CD4-positive, alpha-beta T cell treated with Interleukin-6 at 100 ng/mL for 8 hours (primary cell): ENCODE measurements around the gene CACHD1.

Experiments
- DNase-seq: peaks from one replicate; pipeline ENCODE4 v3.0.0-alpha.2; 2020; ENCODE audit warnings: mixed read lengths, low spot score

The CACHD1 gene

DNA sequence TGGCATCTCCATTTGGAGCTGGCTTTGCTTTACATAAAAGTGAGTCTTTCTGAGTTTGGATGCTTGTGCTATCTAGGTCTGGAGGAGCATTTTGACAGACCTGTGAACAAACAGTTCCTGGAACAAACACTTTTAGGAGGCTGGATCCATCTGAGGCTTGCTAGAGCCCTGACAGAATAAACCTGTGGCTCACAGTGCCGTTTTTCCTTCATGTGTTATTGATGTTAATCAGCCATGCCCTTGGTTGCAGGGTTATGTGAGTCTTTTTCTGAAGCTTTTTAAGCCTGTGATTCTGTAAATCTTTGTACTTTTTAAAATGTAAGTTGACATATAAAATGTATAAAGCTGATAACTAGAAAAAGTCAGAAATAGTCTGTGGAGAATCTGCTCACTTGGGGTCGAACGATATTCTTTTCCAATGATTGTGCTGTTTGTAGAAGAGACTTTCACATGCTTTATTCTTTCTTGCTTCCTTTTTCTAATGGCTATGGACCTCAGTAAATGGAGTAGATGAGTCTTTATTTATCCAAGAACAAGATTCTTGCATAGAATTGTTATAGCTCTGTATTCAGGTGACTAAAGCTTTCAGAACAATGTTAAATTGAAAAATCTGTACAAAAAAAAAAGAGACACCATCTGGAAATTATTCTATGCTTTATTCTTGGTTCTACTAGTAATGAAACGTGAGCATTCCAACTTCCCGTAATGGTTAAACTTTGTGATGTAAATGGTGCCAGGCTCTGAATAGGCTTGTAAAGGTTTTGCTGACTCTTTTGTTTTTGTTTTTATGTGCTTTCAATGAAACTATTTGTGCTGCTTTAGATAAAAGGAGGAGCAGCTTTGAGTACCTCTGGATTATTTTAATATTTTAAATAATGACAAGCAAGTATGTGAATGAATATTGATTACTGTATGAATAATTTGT, 53.7 kb downstream of the CACHD1 start:
- no peak for DNase-seq

DNA sequence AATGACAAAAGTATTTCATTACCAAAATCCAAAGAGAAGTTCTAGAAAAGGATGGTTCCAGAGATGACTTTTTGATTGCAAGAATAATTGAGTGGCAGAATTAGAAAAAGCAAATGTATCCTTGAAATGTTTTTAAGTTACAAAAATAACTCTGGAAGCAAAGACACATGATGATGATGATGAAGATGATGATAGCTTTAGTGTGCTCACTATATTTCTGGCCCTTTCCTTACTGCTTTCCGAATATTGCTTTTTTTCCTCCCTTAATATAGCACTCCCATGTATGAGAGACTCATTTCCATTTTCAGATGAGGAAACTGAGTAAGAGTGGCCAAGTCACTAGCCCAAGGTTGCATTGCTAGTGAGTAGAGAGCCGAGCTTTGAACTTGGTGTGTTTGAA, 54.7 kb downstream of the CACHD1 start:
- DNase-seq, result no peak

DNA sequence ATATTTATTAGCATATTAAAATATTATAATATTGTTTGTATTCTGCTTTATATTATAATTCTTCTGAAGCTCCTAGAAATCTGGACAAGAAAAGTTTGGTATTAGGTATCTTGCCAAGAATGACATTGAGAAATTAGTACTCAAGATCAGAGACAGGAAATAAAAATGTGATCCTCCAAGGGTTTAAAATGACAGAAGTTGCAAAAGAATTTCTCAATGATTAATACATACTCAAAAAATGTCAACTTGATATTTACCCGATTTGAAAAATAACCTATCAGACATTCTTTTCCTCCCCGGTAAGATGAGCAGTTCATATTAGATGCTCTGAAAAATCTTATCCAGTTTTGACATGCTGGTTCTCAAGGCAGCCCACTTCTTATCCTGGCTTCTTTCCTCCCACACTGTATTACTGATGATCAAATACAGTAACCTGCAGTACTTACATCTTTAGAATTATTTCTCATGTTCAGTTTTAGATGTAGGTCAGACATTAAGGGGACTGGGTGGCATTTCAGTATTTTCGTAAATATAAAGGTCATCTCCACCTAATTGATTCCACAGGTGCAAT, 55.3 kb downstream of the CACHD1 start:
- no peak for DNase-seq

DNA sequence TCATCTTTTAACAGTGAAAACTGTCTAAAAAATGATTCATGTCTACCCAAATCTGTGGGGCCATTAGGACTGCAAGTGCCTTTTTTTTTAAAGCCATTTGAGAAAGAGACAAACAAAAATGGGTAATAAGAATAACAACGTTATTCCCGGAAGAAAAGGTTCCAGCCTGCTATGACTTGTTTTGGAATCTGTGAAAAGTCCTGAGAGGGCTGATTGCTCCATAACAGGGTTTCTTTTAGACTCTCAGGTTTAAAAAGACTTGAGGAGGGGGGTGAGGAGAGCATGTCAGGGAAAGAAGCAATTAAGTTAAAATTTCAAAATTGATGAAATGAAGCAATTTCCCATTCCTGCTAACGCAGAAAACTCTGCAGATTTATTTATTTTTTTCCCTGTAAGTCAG, 56.4 kb downstream of the CACHD1 start:
- DNase-seq, result no peak

DNA sequence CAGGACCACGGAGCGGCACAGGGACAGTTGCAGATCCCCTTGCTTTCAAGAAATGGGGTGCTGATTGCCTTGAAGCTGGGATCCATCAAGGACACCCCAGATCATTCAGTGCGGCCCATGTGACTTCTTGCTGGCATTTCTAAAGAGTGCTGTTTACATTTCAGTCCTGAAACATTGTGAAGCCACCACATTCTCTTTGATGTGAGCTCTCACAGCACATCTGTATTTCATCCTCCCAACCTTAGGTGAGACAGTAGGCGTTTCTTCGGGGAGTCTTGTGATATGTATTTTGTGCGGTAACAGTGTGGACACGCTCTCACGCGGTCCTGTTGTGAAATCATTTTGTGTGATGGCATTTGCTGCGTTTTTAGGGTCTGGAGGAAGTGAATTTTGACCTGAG, 57.2 kb downstream of the CACHD1 start:
- DNase-seq, result peak; percentile 6

DNA sequence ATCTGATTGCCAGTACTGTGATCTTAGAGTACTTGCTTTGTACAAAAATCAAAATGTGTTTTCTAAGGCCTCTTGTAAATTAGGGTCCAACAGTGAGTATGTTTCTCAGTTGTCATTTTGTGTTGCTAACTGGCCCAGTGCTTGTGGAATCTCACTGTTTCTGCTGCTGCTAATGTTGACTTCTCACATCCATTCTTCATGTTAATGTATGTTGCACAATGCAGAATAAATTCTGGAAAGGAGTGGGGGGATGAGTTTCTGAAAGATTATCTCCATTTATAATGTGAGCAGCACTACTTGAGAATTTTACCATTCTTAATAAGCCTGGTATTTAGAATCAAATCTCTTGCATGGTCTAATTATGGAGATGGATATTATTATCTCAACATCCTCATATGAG, 57.9 kb downstream of the CACHD1 start:
- no peak for DNase-seq

DNA sequence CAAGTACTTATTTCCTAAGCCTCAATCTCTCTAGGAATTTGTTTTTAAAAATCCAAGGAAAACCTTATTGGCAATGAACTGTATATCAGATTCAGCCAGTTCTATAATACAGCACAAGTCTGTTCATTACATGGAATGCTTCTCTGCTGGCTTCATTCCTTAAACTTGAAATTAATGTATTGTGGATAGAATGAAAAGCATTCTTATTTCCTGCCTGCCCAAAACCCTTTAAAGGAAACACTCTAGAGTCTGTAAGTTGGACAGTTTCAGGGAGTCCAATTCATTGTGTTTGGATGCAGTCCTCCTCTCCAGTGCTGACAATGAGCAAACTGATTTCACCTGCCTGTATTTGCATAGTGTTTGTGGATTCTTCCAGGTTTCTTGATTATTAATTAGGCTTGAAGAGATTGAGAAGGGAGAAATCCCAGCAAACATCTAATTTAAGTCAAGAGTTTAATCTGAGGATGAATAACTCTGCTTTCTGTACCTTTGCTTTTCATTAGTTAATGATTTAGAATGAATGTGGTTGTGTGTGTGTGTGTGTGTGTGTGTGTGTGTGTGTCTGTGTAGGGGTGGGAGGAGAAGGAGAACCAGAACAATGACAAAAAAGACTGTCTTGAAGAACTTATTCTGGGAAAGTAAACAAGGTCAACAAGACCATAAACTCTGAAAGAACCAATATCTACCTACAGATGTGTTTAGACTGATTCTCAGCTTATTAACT, 61.2 kb downstream of the CACHD1 start:
- DNase-seq, result no peak

DNA sequence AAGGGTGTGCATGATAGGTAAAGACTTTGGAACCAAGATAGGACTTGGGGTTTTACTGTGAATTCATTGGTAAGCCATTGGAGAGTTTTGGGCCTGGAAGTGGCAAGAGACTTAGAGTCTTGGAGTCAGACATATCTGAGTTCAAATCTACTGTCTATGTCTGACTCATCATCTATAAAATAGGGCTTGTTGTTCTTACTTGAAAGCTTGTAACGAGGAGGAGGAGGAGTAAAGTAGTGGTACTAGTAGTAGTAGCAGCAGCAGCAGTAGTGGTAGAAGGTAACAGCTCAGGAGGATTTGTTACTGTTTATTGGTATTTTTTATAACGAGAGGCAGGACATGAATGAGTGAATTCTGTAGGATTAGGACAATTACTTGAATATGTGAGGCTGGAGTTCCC, 62.7 kb downstream of the CACHD1 start:
- DNase-seq, result no peak

DNA sequence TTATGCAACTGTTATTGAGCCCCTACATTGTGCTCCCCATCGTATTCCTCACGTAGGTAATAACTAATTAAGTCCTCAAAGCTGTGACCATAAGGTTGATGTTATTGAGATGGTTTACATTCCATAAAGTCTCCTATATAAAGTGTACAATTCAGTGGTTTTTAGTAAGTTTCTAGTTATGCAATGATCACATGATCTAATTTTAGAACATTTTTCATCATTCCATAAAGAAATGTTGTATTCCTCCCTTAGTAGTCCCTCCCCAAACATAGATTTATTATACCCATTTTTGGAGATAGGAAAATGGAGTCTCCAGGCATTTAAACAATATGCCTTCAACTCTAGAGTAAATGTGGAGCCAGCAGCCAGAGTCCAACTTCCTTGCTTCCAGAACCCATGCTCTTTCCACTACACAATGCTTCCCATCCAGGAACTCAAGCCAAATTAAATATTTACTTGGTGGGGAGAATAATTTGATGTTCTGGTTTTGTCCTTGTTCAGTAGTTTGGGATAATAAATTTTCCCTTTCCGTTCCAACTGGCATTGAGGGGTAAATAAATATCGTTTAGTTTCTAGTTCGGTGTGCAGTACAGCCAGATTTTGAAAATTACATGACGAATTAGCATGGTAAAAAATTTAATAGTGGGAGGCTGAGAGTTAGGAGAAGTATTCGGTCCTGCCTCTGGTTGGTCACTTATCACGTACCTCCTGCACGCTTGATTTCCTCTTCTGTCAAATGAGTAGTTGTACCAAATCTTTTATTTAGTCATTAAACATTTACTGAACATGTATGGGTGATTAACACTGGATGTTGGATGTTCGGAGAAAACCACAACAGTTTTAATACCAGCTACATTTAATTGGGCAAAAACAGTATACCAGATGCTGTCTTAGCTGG, 66.3 kb downstream of the CACHD1 start:
- DNase-seq, result no peak

DNA sequence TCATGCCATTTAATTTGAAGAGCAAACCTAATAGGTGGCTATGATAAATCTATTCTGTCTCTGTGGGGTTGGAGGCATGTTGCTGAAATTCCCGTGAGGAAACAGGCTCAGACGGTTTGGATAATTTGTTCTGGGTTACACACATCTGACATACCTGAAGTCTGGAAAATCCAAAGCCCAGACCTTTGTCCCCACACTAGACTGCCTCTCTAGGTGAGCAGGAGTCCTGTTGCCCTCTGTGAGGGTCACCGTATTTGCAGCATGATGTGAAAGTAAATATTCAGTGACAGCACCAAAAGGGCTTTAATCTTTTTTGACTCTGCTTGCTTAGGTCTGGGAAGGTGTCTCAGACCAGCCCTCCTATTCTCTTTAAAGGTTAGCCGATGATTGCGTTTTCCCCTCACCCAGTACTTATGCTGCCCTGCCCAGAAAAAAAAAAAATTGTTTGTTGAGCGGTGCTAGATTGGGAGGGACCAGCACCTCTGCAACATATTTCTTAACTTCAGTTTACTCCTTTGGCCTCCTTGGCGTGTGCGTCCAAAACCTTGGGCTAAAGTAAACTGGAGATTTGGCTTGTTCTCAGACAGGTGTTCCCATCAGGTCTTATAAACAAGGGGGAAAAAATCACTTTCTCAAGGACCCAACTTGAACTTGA, 67.0 kb downstream of the CACHD1 start:
- no peak for DNase-seq

DNA sequence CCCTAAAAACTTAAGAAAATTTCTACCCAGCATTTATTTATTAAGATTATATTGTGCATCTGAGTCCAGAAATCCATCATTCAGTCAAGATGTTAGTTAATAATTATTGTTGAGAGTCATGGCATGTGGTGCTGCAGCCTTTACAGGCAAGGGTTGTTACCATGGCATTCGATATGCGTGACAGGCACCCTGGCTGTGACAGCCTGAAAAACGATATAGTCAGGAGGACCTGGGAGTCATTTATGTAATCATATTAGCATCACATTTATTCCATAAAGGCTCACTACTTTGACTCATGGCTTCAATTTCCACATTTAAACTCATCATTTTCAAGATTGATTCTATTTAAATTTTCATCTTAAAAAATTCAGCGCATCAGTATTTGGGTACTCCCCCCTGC, 68.0 kb downstream of the CACHD1 start:
- no peak for DNase-seq

DNA sequence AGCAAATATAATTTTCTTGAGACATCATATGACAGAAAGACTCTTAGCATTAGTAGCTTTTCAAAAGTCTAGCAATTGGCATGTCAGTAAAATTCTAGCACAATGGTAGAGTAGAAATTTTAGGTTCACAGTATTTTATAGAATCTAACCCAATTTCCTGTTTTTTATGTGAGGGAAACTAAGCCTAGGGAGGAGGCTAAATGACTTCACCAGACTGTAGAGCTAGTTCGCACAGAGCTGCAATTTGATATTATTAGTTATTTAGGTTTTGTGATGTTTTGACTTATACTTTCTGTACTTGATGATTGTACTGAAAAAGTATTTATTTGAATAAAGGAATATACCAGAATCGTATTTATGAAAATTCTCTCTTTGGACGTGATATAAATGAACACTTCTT, 68.5 kb downstream of the CACHD1 start:
- DNase-seq, result no peak

DNA sequence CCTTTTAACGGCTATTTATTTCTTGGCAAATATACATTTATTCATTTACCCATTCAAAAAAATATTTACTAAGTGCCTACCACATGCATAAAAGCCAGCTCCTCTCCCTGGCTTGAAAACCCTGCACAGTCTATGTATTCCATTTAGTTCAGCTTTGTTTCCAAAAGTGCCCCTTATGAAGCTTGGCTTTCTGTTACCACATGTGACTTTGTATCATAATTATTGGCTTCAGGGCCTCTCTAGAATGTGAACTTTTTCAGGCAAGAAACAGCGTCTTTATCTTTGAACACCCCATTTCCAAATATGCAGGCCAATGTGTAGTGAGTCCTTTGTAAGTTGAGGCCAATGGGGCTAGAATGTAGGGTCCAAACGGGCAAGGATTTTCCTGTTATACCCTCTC, 69.4 kb downstream of the CACHD1 start:
- DNase-seq, result no peak

DNA sequence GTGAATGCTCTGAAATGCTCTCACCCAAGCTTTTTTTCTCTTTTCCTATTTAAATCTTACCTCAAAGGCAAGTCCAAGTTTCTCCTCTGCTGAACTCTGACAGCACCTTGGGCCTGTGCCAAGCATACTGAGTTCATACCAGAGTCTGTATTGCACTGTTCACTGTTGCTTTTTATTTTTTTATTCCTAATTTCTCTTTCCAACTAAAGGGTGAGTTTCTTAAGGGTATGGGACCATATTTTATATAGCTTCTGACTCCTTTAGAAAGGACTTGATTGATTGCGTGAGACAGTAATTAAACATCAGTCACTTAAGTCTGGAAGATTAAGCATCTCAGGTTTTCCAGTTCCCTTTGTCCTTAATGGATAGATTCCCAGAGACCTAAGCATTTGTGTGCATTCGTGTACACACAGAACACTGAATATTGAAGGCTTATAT, 69.9 kb downstream of the CACHD1 start:
- DNase-seq, result no peak

DNA sequence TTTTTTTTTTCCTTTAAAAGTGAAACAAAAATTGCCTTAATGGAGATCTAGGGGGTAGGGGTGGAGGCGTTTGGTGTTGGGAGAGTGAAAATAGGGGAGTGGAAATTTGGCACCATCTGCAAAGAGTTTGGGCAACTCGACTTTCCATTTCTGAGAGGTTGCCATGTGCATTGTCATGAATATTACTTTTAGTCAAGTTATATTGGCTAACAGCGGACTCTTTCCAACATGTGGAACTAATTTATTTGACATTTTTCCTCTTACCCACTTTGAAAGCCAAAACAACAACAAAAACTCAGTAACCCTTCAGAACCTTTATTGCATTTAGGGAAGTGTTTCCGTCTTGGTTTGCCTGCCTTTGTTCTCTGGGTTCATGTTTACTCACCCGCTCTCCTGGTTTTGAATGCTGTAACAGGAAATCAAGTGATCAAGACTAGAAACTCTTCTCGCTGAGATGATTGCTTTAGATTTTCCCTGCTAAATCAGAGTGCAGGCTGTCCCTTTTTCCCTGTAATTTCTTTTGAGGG, 70.4 kb downstream of the CACHD1 start:
- DNase-seq, result peak; percentile 11

DNA sequence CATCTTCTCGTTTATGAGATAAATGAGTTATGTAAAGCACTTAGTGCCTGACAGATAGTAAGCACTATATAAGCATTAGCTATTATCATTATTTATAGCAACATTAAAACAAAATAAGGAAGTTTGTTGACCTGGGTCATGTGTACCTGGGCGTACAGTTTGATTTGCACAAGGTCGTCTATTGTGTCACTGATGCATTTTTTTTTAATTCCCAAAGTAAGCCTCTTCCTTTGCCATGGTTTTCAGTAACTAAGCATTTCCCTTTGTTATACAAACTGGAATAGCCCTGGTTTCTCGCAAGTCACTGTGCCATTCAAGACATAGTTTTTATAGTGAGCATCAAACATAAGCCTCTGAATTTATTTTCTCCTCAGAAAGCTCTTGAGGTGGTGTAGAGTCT, 72.2 kb downstream of the CACHD1 start:
- no peak for DNase-seq

DNA sequence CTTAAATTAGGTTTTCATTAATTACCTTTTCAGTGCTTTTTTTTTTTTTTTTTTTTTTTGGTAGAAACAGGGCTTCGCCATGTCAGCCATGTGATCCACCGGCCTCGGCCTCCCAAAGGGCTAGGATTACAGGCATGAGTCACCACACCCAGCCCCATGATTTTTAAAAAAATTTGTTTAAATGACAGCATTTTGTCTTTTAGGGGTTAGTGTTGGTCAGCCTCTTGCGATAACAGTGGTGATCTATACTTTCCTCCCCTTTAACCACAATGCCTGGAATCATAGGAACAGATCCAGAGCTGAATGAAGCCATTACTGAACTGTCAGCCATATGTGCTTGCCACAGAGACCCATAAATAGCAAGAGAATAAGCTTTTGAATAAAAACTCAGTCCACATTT, 73.9 kb downstream of the CACHD1 start:
- no peak for DNase-seq

DNA sequence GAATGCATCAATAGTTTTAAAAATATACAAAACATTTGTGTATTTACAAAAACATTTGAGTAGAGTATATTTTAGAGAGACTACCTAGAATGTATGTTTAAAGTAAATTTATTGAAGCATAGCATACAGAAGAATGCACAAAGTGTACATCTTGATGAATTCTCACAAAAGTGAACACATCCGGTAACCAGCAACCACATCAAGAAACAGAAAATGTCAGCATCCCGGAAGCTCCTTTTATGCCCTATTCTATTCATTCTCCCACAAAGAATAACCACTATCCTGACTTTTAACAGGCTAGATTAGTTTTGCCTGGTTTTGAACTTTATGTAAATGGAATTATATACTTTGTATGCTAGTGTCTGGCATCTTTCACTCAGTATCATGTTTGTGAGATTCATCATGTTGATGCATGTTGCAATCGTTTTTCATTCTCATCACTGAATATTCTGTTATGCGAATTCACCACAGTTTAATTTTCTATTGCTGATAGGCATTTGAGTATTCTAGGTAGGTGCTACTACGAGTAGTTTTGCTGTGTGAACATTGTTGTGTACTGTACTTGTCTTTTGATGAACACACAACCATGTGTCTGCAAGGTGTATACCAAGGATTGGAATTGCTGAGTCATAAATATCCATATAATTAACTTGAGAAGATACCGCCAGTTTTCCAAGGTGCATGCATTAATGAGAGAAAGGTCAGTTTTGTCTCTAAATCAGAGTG, 75.4 kb downstream of the CACHD1 start:
- peak; percentile 45 for DNase-seq

DNA sequence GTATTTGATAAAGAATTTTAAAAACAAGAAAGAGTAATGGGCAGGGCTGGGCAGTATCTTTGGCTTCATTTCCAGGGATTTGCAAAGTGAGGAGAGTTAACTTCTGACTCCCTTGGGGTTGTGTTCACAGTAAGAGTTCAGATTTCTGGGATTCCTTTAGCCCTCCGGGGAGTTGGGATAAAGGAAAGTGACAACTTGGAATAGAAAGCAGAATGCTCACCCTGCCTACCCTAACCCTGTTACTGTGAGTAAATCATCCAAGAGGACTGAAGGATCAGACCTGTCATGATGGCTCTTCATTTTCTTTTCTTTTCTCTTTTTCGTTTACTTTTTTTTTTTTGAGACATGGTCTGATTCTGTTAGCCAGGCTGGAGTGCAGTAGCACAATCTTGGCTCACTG, 76.1 kb downstream of the CACHD1 start:
- DNase-seq, result no peak

DNA sequence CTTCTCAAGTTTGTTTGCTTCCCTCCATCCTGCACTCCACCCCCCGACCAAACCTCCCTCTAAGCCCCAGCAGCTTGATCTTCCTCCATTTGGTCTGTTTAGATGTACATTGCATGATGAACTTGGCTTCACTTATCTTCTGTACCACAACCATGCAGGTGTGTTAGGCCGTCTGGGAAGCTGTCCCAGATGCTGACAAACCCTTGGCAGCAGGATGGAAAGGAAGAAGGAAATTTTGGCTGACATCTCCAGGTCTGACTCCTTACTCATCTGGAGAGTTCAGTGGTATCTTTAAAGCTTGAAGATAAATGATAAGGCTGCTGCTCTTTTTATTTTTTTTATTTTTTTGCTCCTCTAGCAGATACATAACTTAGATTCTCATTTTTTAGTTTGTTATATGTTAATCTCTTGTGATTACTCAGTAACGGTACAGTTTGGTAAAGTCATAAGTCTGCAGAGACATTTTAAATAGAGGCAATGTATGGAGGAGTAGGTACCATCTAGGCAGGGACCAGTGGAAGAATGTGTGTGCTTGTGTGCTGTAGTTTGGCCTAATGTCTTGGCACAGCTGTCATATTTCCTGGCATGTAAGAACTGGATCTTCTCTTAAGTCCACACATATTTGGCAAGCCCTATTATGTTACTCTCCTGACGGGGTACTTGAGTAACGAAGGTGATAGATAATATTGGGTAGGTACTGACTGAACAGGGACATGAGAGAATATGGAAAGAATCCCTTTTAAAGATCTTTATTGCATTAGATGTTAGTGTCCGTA, 79.7 kb downstream of the CACHD1 start:
- no peak for DNase-seq
